Measurements from ENCODE around the gene WBP4. TPM values are rescaled to one million over a fixed set of nuclear protein-coding genes. Genes with fewer than 3 reads are reported as not detected.
A peak's percentile ranks its signal among the peaks of the same experiment; 100 is the strongest.

WBP4 gene
- total and polyA plus RNA-seq, 9 of the 15 experiments (the other 6 are each of a cell fraction or from before 2014, with no cell fraction given) = 5.5 to 12.2 (median 7.9) TPM

DNA sequence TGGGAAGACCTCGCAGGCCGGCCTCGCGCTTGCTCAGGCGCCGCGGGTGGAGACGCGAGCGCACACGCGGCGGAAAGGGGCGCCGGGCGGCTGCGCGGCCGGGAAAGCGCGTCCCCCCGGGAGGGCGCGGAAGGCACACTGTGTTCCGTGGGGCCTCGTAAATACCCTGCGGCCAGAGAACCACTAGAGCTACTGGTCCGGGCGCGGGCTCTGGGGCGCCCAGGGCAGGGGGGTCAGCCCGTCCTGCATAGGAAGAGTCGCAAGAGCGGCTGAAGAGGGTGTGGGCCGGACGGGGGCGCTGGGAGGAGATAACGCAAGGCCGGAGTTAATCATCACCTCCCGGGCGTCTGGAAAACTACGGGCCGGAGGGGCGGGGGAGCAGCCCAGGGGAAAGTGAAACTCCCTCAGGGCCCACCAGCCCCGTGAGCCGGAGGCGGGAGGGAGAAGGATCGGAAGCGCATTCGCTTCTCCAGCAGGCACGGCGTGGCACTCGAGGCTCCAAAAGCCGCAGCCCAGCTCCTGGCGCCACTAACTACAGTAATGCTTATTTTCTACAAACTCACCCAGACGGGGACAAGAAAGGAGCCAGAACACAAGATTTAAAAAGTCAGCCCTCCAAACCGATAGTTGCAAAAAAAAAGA, 1.1 kb upstream of the WBP4 start (continued):
- no peak for TF ChIP-seq CBFB (CRISPR knock-in tag; IDR thresholded peaks at IDR 0.05)
- TF ChIP-seq, protein P1, sequence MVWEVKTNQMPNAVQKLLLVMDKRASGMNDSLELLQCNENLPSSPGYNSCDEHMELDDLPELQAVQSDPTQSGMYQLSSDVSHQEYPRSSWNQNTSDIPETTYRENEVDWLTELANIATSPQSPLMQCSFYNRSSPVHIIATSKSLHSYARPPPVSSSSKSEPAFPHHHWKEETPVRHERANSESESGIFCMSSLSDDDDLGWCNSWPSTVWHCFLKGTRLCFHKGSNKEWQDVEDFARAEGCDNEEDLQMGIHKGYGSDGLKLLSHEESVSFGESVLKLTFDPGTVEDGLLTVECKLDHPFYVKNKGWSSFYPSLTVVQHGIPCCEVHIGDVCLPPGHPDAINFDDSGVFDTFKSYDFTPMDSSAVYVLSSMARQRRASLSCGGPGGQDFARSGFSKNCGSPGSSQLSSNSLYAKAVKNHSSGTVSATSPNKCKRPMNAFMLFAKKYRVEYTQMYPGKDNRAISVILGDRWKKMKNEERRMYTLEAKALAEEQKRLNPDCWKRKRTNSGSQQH (CRISPR knock-in tag; IDR thresholded peaks at IDR 0.05) = no peak
- TF ChIP-seq, protein P2, sequence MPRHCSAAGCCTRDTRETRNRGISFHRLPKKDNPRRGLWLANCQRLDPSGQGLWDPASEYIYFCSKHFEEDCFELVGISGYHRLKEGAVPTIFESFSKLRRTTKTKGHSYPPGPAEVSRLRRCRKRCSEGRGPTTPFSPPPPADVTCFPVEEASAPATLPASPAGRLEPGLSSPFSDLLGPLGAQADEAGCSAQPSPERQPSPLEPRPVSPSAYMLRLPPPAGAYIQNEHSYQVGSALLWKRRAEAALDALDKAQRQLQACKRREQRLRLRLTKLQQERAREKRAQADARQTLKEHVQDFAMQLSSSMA (CRISPR knock-in tag; IDR thresholded peaks at IDR 0.05) = no peak
- peak; percentile 60; the same call in 1 of the 2 replicates for TF ChIP-seq ETV1 (tag; conservative IDR thresholded peaks at IDR 0.05; ENCODE audit: low read depth)
- TF ChIP-seq CHD4 (IDR thresholded peaks at IDR 0.05; ENCODE audit: insufficient read depth, insufficient replicate concordance, low read depth, low read length, poor library complexity, severe bottlenecking) = no peak
- TF ChIP-seq JUNB (CRISPR knock-in tag; conservative IDR thresholded peaks at IDR 0.05) = no peak
- no peak for TF ChIP-seq SMARCA5 (IDR thresholded peaks at IDR 0.05)
- no peak for TF ChIP-seq RBM39 (optimal IDR thresholded peaks at IDR 0.05; ENCODE audit: low read depth, low read length)
- TF ChIP-seq, protein P3, sequence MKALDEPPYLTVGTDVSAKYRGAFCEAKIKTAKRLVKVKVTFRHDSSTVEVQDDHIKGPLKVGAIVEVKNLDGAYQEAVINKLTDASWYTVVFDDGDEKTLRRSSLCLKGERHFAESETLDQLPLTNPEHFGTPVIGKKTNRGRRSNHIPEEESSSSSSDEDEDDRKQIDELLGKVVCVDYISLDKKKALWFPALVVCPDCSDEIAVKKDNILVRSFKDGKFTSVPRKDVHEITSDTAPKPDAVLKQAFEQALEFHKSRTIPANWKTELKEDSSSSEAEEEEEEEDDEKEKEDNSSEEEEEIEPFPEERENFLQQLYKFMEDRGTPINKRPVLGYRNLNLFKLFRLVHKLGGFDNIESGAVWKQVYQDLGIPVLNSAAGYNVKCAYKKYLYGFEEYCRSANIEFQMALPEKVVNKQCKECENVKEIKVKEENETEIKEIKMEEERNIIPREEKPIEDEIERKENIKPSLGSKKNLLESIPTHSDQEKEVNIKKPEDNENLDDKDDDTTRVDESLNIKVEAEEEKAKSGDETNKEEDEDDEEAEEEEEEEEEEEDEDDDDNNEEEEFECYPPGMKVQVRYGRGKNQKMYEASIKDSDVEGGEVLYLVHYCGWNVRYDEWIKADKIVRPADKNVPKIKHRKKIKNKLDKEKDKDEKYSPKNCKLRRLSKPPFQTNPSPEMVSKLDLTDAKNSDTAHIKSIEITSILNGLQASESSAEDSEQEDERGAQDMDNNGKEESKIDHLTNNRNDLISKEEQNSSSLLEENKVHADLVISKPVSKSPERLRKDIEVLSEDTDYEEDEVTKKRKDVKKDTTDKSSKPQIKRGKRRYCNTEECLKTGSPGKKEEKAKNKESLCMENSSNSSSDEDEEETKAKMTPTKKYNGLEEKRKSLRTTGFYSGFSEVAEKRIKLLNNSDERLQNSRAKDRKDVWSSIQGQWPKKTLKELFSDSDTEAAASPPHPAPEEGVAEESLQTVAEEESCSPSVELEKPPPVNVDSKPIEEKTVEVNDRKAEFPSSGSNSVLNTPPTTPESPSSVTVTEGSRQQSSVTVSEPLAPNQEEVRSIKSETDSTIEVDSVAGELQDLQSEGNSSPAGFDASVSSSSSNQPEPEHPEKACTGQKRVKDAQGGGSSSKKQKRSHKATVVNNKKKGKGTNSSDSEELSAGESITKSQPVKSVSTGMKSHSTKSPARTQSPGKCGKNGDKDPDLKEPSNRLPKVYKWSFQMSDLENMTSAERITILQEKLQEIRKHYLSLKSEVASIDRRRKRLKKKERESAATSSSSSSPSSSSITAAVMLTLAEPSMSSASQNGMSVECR (CRISPR knock-in tag; IDR thresholded peaks at IDR 0.05) = 0 out of 2 replicates have a peak, but pooled peaks have one; percentile 11
- TF ChIP-seq ZNF589 (CRISPR knock-in tag; IDR thresholded peaks at IDR 0.05; ENCODE audit: low read depth) = no peak; the same call in 1 of the 2 replicates
- TF ChIP-seq, protein P4, sequence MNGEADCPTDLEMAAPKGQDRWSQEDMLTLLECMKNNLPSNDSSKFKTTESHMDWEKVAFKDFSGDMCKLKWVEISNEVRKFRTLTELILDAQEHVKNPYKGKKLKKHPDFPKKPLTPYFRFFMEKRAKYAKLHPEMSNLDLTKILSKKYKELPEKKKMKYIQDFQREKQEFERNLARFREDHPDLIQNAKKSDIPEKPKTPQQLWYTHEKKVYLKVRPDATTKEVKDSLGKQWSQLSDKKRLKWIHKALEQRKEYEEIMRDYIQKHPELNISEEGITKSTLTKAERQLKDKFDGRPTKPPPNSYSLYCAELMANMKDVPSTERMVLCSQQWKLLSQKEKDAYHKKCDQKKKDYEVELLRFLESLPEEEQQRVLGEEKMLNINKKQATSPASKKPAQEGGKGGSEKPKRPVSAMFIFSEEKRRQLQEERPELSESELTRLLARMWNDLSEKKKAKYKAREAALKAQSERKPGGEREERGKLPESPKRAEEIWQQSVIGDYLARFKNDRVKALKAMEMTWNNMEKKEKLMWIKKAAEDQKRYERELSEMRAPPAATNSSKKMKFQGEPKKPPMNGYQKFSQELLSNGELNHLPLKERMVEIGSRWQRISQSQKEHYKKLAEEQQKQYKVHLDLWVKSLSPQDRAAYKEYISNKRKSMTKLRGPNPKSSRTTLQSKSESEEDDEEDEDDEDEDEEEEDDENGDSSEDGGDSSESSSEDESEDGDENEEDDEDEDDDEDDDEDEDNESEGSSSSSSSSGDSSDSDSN (IDR thresholded peaks at IDR 0.05; ENCODE audit: borderline replicate concordance in 1 of 2, low read depth in 2 of 2, low read length in 2 of 2) = peak; percentile 89 to 90; a peak in 3 of 4 replicates
- TF ChIP-seq BCOR (IDR thresholded peaks at IDR 0.05) = no peak; the same call in 1 of the 2 replicates
- TF ChIP-seq FIP1L1 (IDR thresholded peaks at IDR 0.05; ENCODE audit: low read depth, low read length, poor library complexity, severe bottlenecking) = no peak
- TF ChIP-seq FOXA3 (CRISPR knock-in tag; conservative IDR thresholded peaks at IDR 0.05 in 1 of 2, IDR thresholded peaks at IDR 0.05 in 1 of 2) = no peak
- TF ChIP-seq PURB (CRISPR knock-in tag; IDR thresholded peaks at IDR 0.05; ENCODE audit: low read depth) = no peak
- no peak for TF ChIP-seq PTBP1 (IDR thresholded peaks at IDR 0.05; ENCODE audit: low read depth, low read length)
- TF ChIP-seq, protein P5, sequence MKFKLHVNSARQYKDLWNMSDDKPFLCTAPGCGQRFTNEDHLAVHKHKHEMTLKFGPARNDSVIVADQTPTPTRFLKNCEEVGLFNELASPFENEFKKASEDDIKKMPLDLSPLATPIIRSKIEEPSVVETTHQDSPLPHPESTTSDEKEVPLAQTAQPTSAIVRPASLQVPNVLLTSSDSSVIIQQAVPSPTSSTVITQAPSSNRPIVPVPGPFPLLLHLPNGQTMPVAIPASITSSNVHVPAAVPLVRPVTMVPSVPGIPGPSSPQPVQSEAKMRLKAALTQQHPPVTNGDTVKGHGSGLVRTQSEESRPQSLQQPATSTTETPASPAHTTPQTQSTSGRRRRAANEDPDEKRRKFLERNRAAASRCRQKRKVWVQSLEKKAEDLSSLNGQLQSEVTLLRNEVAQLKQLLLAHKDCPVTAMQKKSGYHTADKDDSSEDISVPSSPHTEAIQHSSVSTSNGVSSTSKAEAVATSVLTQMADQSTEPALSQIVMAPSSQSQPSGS (CRISPR knock-in tag; IDR thresholded peaks at IDR 0.05) = no peak

All from K562 (cell line).